NCI-H460 (cell line): ENCODE data around the gene SP4. TPM values are rescaled to one million over a fixed set of nuclear protein-coding genes. Genes with fewer than 3 reads are reported as not detected.
"Not testable (repeated sequence)": the region's sequence is repeated elsewhere in the genome, so short reads cannot be mapped to it uniquely, and the experiment has no call there.

ENCODE experiments used
- DNase-seq: peaks from one replicate; pipeline ENCODE4 v3.0.0-alpha.2; 2016; ENCODE audit warnings: low read depth; ENCODE audit errors: extremely low read depth
- total RNA-seq: library from RNA; depleted of rRNA; stranded (reverse); fragments of >200 nt; shearing (Covaris generic); gene quantifications from 2 replicates; pipeline ENCODE4 v1.2.3, GENCODE V29; 2014

Gene SP4
- total RNA-seq, 1 experiment from 2014 or later, result 10.1 TPM

- no peak for DNase-seq
Measured at GRCh38 chr7:21508538-21508937, 80.7 kb downstream of the SP4 start.

GRCh38 chr7:21514062-21514461, 86.2 kb downstream of the SP4 start:
- DNase-seq, result no peak

- DNase-seq, result no peak
Measured at GRCh38 chr7:21524680-21525079, 96.8 kb downstream of the SP4 start.

- DNase-seq, result peak; percentile 7
Measured at GRCh38 chr7:21526007-21526406, 98.1 kb downstream of the SP4 start.

- no peak for DNase-seq
Measured at GRCh38 chr7:21526448-21526847, 98.6 kb downstream of the SP4 start.

- not testable (repeated sequence) for DNase-seq
Measured at GRCh38 chr7:21532485-21532884, 104.6 kb downstream of the SP4 start.

GRCh38 chr7:21533646-21534045, 105.8 kb downstream of the SP4 start:
- DNase-seq, result not testable (repeated sequence)

- not testable (repeated sequence) for DNase-seq
Measured at GRCh38 chr7:21536445-21537118, 108.7 kb downstream of the SP4 start.

GRCh38 chr7:21538936-21539495, 111.1 kb downstream of the SP4 start:
- no peak for DNase-seq

GRCh38 chr7:21542891-21543527, 115.1 kb downstream of the SP4 start, which contains the start of gene DNAH11:
Gene DNAH11 (plus strand): TSS chr7:21543039. CDS start chr7:21543246, 207 bp downstream.
- peak; percentile 31 for DNase-seq

- no peak for DNase-seq
Measured at GRCh38 chr7:21543528-21544302, 115.8 kb downstream of the SP4 start.

GRCh38 chr7:21544303-21544656, 116.4 kb downstream of the SP4 start:
- DNase-seq, result no peak

GRCh38 chr7:21544715-21545114, 116.8 kb downstream of the SP4 start:
- no peak for DNase-seq

GRCh38 chr7:21547501-21547900, 119.6 kb downstream of the SP4 start:
- DNase-seq, result no peak

GRCh38 chr7:21548491-21548890, 120.6 kb downstream of the SP4 start:
- DNase-seq, result no peak

GRCh38 chr7:21550076-21550475, 122.2 kb downstream of the SP4 start:
- DNase-seq, result no peak

- DNase-seq, result no peak
Measured at GRCh38 chr7:21550821-21551531, 123.1 kb downstream of the SP4 start.

- no peak for DNase-seq
Measured at GRCh38 chr7:21562385-21562784, 134.5 kb downstream of the SP4 start.
